GM19328 (cell line): ENCODE results near the gene ADGRD1.

Experiments used
- ATAC-seq: cut with Tn5 transposase; IDR thresholded peaks from one replicate; pipeline ENCODE4 v1.9.1; 2021; ENCODE audit warnings: mild to moderate bottlenecking, moderate library complexity; ENCODE audit not compliant: unreplicated experiment

Gene ADGRD1

GRCh38 chr12:131085816-131086591 is 132.3 kb downstream of the ADGRD1 start:
- ATAC-seq, result no peak

GRCh38 chr12:131087302-131087818 is 133.7 kb downstream of the ADGRD1 start:
- no peak for ATAC-seq

GRCh38 chr12:131087991-131088700 is 134.4 kb downstream of the ADGRD1 start:
- ATAC-seq, result no peak

GRCh38 chr12:131088701-131089530 is 135.2 kb downstream of the ADGRD1 start:
- ATAC-seq, result no peak

GRCh38 chr12:131089531-131090273 is 136.0 kb downstream of the ADGRD1 start:
- ATAC-seq, result no peak

- ATAC-seq, result no peak
Observed at GRCh38 chr12:131090274-131091210, 136.8 kb downstream of the ADGRD1 start.

- no peak for ATAC-seq
Observed at GRCh38 chr12:131091413-131091975, 137.8 kb downstream of the ADGRD1 start.

GRCh38 chr12:131091976-131092691 is 138.4 kb downstream of the ADGRD1 start:
- ATAC-seq, result no peak

- ATAC-seq, result peak; percentile 55
Observed at GRCh38 chr12:131092901-131093603, 139.3 kb downstream of the ADGRD1 start.

- ATAC-seq, result no peak
Observed at GRCh38 chr12:131093604-131093955, 139.9 kb downstream of the ADGRD1 start.

- no peak for ATAC-seq
Observed at GRCh38 chr12:131093971-131094830, 140.5 kb downstream of the ADGRD1 start.

GRCh38 chr12:131094831-131095805 is 141.4 kb downstream of the ADGRD1 start:
- ATAC-seq, result no peak

- ATAC-seq, result no peak
Observed at GRCh38 chr12:131095826-131096680, 142.3 kb downstream of the ADGRD1 start.

- no peak for ATAC-seq
Observed at GRCh38 chr12:131096681-131097181, 143.0 kb downstream of the ADGRD1 start.
